ENCODE data around the gene LMAN1L.

DNA sequence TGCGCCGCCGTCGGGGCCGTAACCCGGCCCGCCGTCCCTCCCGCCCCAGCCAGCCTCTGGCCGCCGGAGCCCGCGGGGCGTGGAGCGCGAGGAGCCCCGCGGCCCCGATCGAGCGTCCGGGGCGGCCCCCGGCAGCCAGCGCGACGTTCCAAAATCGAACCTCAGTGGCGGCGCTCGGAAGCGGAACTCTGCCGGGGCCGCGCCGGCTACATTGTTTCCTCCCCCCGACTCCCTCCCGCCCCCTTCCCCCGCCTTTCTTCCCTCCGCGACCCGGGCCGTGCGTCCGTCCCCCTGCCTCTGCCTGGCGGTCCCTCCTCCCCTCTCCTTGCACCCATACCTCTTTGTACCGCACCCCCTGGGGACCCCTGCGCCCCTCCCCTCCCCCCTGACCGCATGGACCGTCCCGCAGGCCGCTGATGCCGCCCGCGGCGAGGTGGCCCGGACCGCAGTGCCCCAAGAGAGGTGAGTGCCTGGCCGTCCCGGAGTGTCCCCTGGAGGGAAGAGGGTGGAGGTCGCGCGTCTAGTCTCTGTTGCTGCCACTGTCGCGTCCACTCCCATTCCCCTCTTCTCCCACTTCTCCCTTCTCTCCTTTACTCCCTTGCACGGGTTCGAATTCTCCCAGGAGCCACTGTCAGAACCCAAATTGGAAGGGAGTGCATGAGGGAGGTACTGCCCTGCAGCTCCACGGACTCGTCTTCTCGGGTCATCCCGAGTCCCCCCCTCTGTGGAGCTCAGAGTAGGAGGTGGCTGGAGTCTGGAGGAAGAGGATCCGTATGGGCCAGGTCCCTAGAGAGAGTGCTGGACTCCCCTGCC lies 30.2 kb upstream of the LMAN1L start:
- no peak for TF ChIP-seq POLR2A (IDR thresholded peaks at IDR 0.05)
- TF ChIP-seq, protein P1, sequence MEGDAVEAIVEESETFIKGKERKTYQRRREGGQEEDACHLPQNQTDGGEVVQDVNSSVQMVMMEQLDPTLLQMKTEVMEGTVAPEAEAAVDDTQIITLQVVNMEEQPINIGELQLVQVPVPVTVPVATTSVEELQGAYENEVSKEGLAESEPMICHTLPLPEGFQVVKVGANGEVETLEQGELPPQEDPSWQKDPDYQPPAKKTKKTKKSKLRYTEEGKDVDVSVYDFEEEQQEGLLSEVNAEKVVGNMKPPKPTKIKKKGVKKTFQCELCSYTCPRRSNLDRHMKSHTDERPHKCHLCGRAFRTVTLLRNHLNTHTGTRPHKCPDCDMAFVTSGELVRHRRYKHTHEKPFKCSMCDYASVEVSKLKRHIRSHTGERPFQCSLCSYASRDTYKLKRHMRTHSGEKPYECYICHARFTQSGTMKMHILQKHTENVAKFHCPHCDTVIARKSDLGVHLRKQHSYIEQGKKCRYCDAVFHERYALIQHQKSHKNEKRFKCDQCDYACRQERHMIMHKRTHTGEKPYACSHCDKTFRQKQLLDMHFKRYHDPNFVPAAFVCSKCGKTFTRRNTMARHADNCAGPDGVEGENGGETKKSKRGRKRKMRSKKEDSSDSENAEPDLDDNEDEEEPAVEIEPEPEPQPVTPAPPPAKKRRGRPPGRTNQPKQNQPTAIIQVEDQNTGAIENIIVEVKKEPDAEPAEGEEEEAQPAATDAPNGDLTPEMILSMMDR (IDR thresholded peaks at IDR 0.05 in 4 of 5, conservative IDR thresholded peaks at IDR 0.05 in 1 of 5): no peak
